Liver (tissue), 9 donors: ENCODE measurements around the gene DNAL4. TPM values are rescaled to one million over a fixed set of nuclear protein-coding genes. Genes with fewer than 3 reads are reported as not detected.

Experiments
- DNase-seq: peaks from one replicate; pipeline ENCODE4 v3.0.0-alpha.2; 2017; ENCODE audit warnings: low spot score
- H3K27ac ChIP-seq, 2 donors: one replicate each; pipeline ENCODE4 v1.7.0; 2013; ENCODE audit warnings: inconsistent platforms in 2 of 2, low read length in 2 of 2, control low read depth in 1 of 2, low read depth in 1 of 2, mild to moderate bottlenecking in 1 of 2
- H3K27me3 ChIP-seq, 4 donors: one replicate each; pipeline versions ENCODE4 v1.6.1 to v1.7.0; 2013; ENCODE audit warnings: low read length in 3 of 4, inconsistent platforms in 1 of 4, mild to moderate bottlenecking in 1 of 4, moderate library complexity in 1 of 4; ENCODE audit not compliant: control insufficient read depth in 4 of 4, insufficient read depth in 4 of 4
- H3K36me3 ChIP-seq, 4 donors: one replicate each; pipeline versions ENCODE4 v1.6.1 to v1.7.0; 2013; ENCODE audit warnings: low read length in 3 of 4, mild to moderate bottlenecking in 3 of 4, low read depth in 1 of 4, moderate library complexity in 1 of 4; ENCODE audit not compliant: control insufficient read depth in 4 of 4, insufficient read depth in 3 of 4
- H3K4me1 ChIP-seq, 4 donors: one replicate each; pipeline versions ENCODE4 v1.6.1 to v1.7.0; 2013; ENCODE audit warnings: low read length in 3 of 4, mild to moderate bottlenecking in 3 of 4, moderate library complexity in 1 of 4; ENCODE audit not compliant: control insufficient read depth in 4 of 4, insufficient read depth in 4 of 4
- H3K4me3 ChIP-seq, 3 donors: one replicate each; pipeline versions ENCODE4 v1.6.1 to v1.7.0; 2013; ENCODE audit warnings: low read length in 3 of 3, control low read depth in 1 of 3, low read depth in 1 of 3, mild to moderate bottlenecking in 1 of 3
- H3K9ac ChIP-seq, 2 donors: one replicate each; pipeline ENCODE4 v1.7.0; 2013; ENCODE audit warnings: low read length in 2 of 2, mild to moderate bottlenecking in 2 of 2, moderate library complexity in 2 of 2, control low read depth in 1 of 2, low read depth in 1 of 2
- H3K9me3 ChIP-seq, 4 donors: one replicate each; pipeline versions ENCODE4 v1.6.1 to v1.7.0; 2013; ENCODE audit warnings: low read length in 3 of 4; ENCODE audit not compliant: control insufficient read depth in 4 of 4
- ATF3 ChIP-seq: IDR thresholded peaks from 2 replicates; pipeline ENCODE4 v1.6.1; 2016; ENCODE audit warnings: antibody characterized with exemption
- CTCF ChIP-seq: fragments of 150-350 bp; IDR thresholded peaks from 2 replicates; pipeline ENCODE4 v1.5.1; 2017; ENCODE audit warnings: improper control_type of control experiment, low read depth, low read length; ENCODE audit not compliant: missing input control
- EGR1 ChIP-seq, 2 donors: IDR thresholded peaks; 2 replicates each; pipeline ENCODE4 v1.6.1; 2016 to 2018; ENCODE audit warnings: antibody characterized with exemption in 2 of 2, low read depth in 2 of 2
- FOXA1 ChIP-seq: IDR thresholded peaks from 2 replicates; pipeline ENCODE4 v1.6.1; 2016; ENCODE audit warnings: antibody characterized with exemption
- FOXA2 ChIP-seq: IDR thresholded peaks from 2 replicates; pipeline ENCODE4 v1.6.1; 2016; ENCODE audit warnings: antibody characterized with exemption
- GABPA ChIP-seq, 2 donors: IDR thresholded peaks in 1 of 2; conservative IDR thresholded peaks in 1 of 2; 2 replicates each; pipeline ENCODE4 v1.6.1; 2016; ENCODE audit warnings: antibody characterized with exemption in 2 of 2, mild to moderate bottlenecking in 1 of 2, moderate library complexity in 1 of 2
- HNF4A ChIP-seq, 2 donors: conservative IDR thresholded peaks; 2 replicates each; pipeline ENCODE4 v1.6.1; 2016; ENCODE audit warnings: antibody characterized with exemption in 2 of 2, mild to moderate bottlenecking in 2 of 2
- HNF4G ChIP-seq: IDR thresholded peaks from 2 replicates; pipeline ENCODE4 v1.6.1; 2016; ENCODE audit warnings: antibody characterized with exemption
- JUND ChIP-seq, 2 donors: IDR thresholded peaks; 2 replicates each; pipeline ENCODE4 v1.6.1; 2016; ENCODE audit warnings: antibody characterized with exemption in 2 of 2
- MAX ChIP-seq: IDR thresholded peaks from 2 replicates; pipeline ENCODE4 v1.6.1; 2016; ENCODE audit warnings: antibody characterized with exemption
- NR2F2 ChIP-seq: IDR thresholded peaks from 2 replicates; pipeline ENCODE4 v1.6.1; 2016; ENCODE audit warnings: antibody characterized with exemption
- RAD21 ChIP-seq, 2 donors: IDR thresholded peaks; 2 replicates each; pipeline ENCODE4 v1.6.1; 2016; ENCODE audit warnings: antibody characterized with exemption in 2 of 2, mild to moderate bottlenecking in 2 of 2
- REST ChIP-seq: IDR thresholded peaks from 2 replicates; pipeline ENCODE4 v1.6.1; 2016; ENCODE audit warnings: antibody characterized with exemption, mild to moderate bottlenecking
- RXRA ChIP-seq, 2 donors: IDR thresholded peaks; 2 replicates each; pipeline ENCODE4 v1.6.1; 2017 to 2018; ENCODE audit warnings: antibody characterized with exemption in 2 of 2, mild to moderate bottlenecking in 1 of 2
- TAF1 ChIP-seq: conservative IDR thresholded peaks from 2 replicates; pipeline ENCODE4 v1.6.1; 2016; ENCODE audit warnings: antibody characterized with exemption, mild to moderate bottlenecking
- YY1 ChIP-seq: IDR thresholded peaks from 2 replicates; pipeline ENCODE4 v1.6.1; 2016; ENCODE audit warnings: antibody characterized with exemption, mild to moderate bottlenecking
- ZBTB33 ChIP-seq: IDR thresholded peaks from 2 replicates; pipeline ENCODE4 v1.6.1; 2016; ENCODE audit warnings: antibody characterized with exemption
- WGBS: extraction: QIAGEN DNeasy Blood & Tissue Kit; methylation state at CpG from one replicate; pipeline ENCODE4 v1.1.7; 2013; 5-methylcytosine and 5-hydroxymethylcytosine counted together
- polyA plus RNA-seq, 2 donors: library from polyadenylated mRNA; stranded (reverse) in 1 of 2; unstranded in 1 of 2; fragments of 200-250 nt in 1 of 2; fragments of >200 nt in 1 of 2; fragmentation: Nextera tagmentation in 1 of 2; extraction: Ambion mirVana in 1 of 2; gene quantifications; one replicate each; pipeline versions ENCODE4 v1.2.1 to v1.2.3, GENCODE V29; 2013 to 2015
- total RNA-seq, 2 donors: library from RNA; depleted of rRNA; stranded (reverse); fragments of >200 nt; gene quantifications; one replicate each; pipeline ENCODE4 v1.2.3, GENCODE V29; 2014
- donor health status: healthy.
- donor health status: healthy.
- donor health status: healthy.
- donor health status: healthy.
- donor health status: healthy.

The DNAL4 gene
- total and polyA plus RNA-seq, 4 donors = 4.0 to 5.6 (median 4.9) TPM

GRCh38 chr22:38820020-38820419, 26.1 kb upstream of the DNAL4 start:
- H3K27ac ChIP-seq = no peak overlapping the region
- no peak for DNase-seq
- H3K9ac ChIP-seq = no peak overlapping the region
- H3K27me3 ChIP-seq = no peaks in the 10 kb centered on the region
- no peak overlapping the region for H3K4me3 ChIP-seq
- no peaks in the 10 kb centered on the region for H3K4me1 ChIP-seq
- TF ChIP-seq TAF1 (no peak), JUND (IDR thresholded peaks at IDR 0.05) (no peak), ATF3 (no peak), CTCF (no peak), RAD21 (IDR thresholded peaks at IDR 0.05) (no peak), REST (no peak), RXRA (IDR thresholded peaks at IDR 0.05) (no peak), HNF4G (no peak), MAX (no peak), ZBTB33 (no peak), FOXA1 (no peak), GABPA (IDR thresholded peaks at IDR 0.05 in 1 of 2, conservative IDR thresholded peaks at IDR 0.05 in 1 of 2) (no peak), YY1 (no peak), EGR1 (IDR thresholded peaks at IDR 0.05; ENCODE audit: low read depth in 2 of 2) (no peak), HNF4A (conservative IDR thresholded peaks at IDR 0.05) (no peak), FOXA2 (no peak)
- no peaks in the 10 kb centered on the region for H3K36me3 ChIP-seq
- 74% methylated on average over 8 of the region's 8 CpGs for WGBS
- H3K9me3 ChIP-seq = no peaks in the 10 kb centered on the region

- 68% methylated on average over 10 of the region's 10 CpGs for WGBS
- Histone ChIP-seq H3K27ac (no peak overlapping the region), H3K4me1 (no peaks in the 10 kb centered on the region), H3K27me3 (no peaks in the 10 kb centered on the region), H3K4me3 (no peak overlapping the region), H3K9ac (no peak overlapping the region), H3K36me3 (no peaks in the 10 kb centered on the region), H3K9me3 (no peaks in the 10 kb centered on the region)
- no peak for DNase-seq
- TF ChIP-seq FOXA1 (no peak), ATF3 (no peak), NR2F2 (no peak), RXRA (IDR thresholded peaks at IDR 0.05) (no peak), FOXA2 (no peak), CTCF (no peak), GABPA (IDR thresholded peaks at IDR 0.05 in 1 of 2, conservative IDR thresholded peaks at IDR 0.05 in 1 of 2) (no peak), RAD21 (IDR thresholded peaks at IDR 0.05) (no peak), EGR1 (IDR thresholded peaks at IDR 0.05; ENCODE audit: low read depth in 2 of 2) (no peak), YY1 (no peak), MAX (no peak), HNF4A (conservative IDR thresholded peaks at IDR 0.05) (no peak)
Observed at GRCh38 chr22:38819387-38819940, 25.5 kb upstream of the DNAL4 start.
